ENCODE results near the gene MAP3K5.
"Not testable (repeated sequence)": the region's sequence is repeated elsewhere in the genome, so short reads cannot be mapped to it uniquely, and the experiment has no call there.

The MAP3K5 gene

DNA sequence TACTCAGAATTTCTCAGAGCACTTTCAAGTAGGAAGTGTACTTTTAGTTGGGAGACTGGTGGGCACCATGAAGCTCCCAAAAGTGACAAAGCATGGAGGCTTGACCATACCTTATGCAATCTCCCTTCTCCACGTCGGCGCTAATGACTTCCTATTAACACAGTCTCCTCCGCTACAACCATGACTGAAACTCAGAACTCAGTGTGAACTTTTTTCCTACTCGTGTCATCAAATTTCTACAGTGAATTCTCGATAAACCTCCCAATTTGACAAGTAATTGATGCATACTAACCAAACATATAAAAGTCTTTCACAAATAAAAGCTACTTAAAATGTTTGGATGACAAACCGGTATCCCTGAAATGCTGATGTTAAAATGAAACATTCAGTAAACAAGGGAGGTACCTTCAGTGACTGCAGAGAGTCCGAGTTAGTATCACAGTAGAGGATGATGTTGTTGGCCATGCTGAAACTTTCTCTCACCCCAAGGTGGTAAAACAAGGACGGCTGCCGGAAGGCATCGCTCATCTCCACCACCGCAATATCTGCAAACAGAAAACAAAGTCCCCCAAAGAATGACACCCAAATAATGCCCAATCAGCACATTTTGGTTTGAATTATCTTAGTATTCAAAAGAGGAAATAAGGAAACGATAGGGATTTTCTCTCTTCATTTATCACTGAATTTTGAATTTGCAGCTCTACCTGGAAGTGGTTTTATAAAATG, 72.1 kb downstream of the MAP3K5 start:
- no peak for DNase-seq

DNA sequence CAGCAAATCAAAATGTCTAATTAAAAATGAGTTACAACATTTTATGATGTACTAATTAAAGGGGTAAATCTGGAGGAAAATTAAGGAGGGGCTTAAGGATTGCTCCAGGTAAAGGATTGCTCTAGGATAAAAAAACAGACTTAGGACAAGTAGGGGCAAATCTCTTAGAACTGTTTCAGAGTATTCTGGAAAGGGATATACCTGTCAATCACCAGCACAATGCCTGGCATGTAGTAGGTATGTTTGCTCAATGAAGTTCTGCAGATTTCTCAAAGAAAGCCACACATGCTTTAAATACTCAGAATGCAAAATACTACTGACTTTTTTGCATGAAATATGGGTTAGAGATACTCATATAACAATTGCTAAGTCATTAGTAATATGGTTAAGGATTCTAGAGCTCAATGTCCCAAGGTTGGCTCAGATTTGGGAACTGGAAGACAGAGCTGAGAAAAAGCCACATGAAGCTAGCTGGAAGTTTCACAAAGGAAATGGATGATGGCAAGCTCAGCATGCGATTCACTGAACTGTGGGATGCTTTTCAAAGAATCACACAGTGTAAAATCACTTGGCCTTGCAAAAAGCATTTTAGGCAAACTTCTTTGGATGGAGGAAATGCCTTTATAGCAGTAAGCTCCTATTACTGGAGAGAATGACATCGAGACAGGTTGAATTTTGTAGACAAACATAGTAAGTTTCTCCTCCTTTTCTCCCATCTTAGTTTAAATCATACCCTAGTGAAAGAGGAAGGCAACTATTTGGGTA, 72.8 kb downstream of the MAP3K5 start:
- DNase-seq = no peak

DNA sequence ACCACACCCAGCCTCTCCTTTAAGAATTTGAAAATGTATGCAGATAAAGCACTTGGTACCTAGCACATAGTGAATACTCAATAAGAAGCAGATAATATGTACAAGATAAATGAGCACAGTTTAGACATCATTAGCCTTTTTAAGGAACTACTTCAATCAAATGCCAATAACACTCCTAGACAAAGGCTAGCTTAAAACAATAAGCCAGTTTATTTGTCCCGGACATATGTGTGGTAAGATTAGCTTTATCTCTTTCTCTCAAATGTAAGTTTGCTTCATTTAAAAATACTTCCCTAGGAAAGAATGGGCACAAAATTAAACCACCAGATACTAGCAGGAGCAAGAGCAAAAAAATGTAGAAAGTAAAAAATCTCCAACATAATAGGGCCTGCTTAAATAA, 73.8 kb downstream of the MAP3K5 start:
- DNase-seq = no peak

DNA sequence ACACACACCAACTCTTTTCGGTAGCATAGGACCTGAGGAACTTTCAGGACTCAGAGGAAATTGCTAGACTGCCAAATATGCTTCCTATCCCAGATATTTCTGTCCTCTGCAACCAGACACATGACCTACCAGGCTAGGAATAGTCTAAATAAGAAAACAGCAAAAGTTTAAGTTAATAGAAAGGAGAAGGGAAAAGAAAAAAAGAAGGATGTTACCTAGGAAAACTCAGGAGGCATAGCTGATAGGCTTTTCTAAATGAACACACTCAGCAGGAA, 74.6 kb downstream of the MAP3K5 start:
- DNase-seq = no peak

DNA sequence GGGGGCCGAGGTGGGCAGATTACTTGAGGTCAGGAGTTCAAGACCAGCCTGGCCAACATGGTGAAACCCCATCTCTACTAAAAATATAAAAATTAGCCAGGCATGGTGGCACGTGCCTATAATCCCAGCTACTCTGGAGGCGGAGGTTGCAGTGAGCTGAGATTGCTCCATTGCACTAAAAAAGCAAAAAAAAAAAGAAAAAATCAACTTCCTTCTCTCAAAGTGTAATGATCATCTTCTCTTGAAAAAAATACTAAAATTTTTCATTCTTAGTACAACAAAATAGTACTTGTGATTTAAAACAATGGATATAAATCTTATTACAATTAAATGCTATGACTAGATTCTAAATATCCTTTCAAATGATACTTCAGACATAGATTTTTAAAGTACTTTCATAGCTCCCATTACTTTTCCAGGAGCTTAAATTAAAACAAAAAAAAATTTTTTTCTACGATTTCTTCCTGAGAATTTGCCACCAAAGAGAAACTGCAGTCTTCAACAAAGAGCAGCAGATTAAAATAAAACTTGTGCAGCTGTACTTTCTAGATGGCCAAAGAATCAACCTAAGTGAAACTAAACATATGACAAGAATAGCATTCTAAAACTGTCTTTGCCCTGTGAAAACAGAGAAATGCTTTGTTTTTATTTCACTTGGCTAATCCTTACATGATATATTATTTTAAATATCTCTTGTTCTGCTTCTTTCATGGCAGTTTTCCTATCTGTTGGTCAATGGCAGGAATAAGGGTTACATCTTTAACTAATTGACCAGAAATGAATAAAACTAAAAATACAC, 75.2 kb downstream of the MAP3K5 start:
- no peak for DNase-seq

DNA sequence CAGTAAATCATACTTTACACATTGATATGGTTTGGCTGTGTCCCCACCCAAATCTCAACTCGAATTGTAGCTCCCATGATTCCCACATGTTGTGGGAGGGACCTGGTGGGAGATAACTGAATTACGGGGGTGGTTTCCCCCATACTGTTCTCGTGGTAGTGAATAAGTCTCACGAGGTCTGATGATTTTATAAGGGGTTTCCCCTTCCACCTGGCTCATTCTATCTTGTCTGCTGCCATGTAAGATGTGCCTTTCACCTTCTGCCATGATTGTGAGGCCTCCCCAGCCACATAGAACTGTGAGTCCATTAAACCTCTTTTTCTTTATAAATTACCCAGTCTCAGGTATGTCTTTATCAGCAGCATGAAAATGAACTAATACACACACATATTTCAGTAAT, 79.6 kb downstream of the MAP3K5 start:
- not testable (repeated sequence) for DNase-seq

DNA sequence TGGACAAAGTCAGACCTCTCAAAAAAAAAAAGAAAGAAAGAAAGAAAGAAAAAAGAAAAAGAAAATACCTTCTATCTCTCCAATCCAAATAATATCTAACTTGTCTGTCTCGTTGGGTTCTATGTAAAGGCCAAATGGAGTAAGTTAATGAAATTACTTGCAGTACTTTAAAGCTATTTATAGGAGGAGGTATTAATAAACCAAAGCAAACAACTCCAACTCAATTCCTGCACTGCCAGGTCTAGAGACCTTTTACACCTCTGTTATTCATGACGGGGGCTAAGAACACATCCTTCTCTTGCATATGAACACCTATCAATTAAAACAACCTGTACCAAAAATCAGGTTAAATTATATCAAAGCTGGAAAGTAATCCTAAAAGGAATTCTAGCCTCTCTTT, 80.6 kb downstream of the MAP3K5 start:
- no peak for DNase-seq

DNA sequence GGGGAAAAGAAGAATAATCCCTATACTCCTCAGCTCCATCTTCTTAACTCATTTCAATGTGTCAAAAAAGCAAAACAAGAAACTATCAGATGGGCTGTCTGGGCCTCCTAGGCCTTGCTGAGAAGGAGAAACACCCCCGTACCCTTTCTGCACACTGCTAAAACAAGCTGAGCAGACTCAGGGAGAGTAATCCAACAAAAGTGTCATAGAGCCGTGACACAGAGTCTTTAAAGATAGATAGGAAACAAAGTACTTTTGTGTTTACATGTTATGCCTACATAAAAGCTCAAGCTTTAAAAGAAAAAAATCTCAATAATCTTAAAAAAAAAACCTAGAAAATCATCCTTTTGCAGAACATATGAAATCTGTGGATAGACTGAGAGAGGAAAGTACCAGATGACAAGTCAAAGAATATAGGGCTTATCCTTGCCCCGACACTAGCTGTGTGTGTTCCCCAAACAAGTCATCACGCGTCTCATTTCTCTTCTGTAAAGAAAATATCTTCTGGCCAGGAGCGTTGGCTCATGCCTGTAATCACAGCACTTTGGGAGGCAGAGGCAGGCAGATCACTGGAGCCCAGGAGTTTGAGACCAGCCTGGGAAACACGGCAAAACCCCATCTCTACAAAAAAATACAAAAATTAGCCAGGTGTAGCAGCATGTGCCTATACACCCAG, 81.3 kb downstream of the MAP3K5 start:
- DNase-seq = no peak

DNA sequence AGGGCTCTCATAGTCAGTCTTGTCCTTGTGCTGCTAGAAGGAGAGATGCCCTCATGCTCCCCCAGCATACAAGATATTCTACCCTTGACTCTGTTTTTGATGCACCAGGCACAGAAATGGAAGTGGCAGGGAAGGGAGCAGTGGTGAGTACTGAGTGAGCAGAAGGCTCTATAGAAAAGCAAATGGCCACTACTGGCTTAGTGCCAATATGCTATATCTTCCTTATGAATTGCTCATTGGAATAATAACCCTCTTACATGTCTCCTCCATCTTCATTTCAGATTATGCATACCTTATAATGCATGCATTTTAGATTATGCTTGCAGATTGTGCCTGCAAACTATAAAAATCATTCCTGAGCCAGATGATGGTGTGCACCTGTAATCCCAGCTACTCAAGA, 82.8 kb downstream of the MAP3K5 start:
- no peak for DNase-seq

DNA sequence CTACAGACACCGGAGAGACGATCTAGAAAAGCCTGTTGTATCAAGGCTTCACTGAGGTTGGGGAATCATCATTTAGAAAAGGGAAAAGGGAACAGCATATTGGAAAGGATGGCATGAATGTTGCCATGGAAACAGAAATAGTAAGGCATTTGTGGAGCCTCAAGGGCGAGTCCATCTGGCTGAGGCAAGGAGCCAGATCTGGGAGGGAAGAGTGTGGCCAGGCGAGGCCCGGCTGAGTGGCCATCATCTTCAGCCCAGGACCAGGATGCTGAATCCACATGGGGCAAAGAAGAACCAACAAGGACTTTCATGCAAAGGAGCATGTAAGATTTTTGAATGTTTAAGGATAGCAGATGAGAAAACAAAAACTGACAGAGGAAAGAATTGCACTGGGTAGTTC, 85.8 kb downstream of the MAP3K5 start:
- no peak for DNase-seq

DNA sequence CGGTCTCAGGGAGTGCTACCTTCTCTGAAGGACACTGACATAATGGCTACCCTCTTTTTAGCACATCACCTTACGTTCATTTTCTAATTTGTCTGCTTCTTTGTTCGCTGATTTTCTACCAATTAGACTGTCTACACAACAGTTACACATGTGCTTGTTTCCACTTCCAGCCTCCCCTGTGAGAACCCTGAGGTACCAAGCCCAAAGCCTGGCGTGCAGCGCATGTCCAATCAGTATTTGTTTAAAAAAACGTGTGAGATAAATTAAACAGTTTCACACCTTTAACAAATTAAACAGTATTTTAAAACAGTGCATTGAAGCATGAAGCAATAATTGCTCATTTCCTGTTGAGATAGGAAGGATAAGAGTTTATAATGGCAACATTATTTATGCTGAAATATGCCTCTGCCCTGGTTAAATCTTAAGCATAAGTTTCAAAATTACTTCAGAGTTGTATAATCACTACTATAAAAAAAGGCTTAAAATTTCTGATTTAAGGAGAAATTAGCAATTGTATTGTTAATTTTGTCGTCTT, 88.9 kb downstream of the MAP3K5 start:
- DNase-seq = no peak

DNA sequence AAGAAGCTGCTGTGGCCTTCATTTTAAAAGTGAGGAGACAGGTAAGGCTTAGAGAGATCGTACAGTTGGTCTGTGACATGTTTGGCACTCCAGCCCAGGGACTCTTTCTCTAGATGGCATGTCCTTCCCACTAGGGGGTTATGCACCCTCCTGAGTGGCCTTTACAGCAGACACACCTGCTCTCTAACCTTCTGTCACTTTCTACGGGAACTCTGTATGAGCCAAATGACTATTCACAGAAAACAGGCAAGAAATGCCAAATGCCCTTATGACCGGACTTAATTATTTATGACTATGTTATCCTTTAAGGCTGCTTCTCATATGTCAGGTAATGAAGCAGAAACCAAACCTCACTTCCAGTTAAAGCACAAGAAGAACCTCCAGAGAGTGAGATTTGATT, 91.2 kb downstream of the MAP3K5 start:
- no peak for DNase-seq

DNA sequence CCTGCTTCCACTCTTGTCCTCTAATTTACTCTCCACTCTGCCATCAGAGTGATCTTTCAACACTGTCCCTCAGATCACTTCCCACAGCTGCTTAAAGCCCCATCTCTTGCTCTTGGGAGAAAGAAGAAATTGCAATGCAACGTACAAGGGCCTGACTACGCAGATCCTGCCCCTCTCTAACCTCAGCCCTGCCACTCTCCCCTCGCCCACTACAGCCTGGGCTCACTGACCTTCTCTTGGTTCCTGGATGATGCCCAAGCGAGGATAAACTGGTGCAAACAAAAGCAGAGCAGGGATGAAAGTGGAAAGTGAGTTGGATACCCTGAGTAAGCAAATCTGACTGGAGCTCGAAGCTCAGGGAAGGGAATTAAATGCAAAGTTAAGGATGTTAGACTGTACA, 92.9 kb downstream of the MAP3K5 start:
- no peak for DNase-seq

DNA sequence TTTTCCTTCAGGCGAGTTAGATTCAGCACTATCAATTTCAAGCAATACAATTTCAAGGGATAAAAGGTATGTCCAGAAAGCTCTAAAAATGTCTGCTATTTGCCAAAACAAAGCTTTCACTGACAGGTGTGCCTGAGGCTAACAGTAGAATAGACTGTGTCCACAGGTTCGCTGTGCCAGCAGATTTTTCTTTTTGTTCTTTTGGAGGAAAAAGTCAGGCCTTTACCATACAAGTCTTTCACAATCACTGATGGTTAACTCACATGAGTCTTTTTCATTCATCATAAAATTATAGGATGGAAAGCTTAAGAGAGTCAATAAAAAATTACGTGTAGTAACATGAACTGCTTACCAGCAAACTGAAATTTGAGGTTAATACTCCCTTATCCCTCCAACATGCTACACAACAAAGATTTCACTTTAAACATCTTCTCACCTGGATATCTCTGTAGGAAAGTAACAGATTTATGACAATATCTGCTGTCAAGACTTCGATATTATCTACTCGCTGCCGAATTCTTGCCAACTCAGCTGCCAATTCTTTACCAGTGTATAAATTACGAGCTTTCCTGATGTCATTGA, 95.4 kb downstream of the MAP3K5 start:
- DNase-seq = no peak

DNA sequence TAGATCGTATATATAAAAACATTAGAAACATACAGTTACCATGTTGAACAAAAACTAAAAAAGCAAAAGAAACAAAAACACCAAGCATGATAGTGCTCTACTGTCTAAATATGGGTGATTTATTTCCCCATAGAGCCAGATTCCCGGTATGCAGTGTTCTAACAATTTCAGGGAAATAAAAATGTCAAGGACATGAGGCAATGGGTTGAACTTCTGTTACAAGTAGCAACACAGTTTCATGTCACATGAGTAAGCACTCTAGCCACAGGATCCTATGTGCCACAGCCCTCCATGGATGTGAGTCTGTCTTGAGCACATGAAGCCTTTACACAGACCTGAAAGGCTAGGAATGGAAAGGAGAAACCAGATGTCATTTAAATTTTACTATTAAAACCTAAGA, 96.0 kb downstream of the MAP3K5 start:
- no peak for DNase-seq

DNA sequence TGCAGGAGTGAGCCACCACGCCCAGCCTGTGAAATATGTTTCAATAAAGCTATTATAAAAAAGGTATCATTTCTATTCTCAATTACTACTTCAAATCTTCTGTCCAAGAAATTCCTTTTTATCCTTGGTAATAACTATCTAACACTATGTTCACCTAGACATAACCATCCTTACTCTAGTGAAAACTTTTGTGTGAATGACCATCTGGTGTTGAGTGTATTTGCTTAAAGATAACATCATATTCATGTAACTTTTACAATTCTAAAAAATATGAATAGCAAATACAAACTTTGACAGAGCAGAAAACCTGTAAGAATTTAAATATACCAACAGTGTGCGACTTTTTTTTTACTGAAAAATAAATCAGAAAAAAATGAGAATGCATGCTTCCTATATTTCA, 96.9 kb downstream of the MAP3K5 start:
- no peak for DNase-seq

DNA sequence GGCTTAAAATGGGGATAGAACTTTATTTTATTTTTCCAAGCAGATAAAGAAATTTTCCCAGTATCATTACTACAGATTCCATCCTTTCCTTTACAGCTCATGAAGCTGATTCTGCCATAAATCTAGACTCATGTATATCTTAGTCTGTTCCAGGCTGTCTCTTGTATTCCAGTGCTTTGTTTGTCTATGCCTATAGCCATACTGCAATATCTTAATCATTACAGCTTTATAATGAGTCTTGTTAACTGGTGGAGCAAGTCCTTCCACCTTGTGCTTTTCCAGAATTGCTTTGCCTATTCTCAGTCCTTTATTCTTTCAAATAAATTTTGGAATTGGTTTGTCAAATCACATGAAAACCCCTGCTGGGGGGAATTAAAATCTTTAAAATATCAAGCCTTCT, 99.2 kb downstream of the MAP3K5 start:
- DNase-seq = no peak

DNA sequence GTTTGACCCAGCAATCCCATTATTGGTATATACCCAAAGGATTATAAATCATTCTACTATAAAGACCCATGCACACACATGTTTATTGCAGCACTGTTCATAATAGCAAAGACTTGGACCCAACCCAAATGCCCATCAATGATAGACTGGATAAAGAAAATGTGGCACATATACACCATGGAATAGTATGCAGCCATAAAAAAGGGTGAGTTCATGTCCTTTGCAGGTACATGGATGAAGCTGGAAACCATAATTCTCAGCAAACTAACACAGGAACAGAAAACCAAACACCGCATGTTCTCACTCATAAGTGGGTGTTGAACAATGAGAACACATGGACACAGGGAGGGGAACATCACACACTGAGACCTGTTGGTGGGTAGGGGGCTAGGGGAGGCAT, 104.4 kb downstream of the MAP3K5 start:
- not testable (repeated sequence) for DNase-seq

DNA sequence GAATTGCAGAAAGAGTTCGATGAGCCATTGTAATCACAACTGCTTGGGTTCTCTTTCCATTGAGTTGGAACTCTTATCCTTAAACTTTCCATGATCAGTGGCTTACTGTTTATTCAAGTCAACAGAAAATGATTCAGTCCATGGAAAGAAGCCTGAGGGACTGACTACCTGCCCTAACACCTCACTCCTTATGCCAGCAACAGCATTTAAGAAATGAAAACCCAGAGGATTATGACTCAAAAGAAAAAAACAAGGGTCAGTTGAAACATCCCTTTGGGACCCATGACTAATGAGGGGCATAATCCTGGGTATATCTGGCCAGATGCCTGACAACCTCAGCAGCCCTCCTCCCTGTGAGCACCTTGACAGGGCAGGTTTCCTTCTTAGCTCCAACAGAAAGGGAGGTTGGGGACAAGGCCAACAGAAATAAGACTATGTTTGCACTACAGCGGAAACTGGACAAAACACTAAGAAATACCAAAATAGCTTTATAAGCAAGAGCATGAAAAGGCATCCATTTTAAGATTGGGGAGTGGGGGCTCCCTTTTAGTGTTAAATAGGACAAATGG, 106.7 kb downstream of the MAP3K5 start:
- no peak for DNase-seq

DNA sequence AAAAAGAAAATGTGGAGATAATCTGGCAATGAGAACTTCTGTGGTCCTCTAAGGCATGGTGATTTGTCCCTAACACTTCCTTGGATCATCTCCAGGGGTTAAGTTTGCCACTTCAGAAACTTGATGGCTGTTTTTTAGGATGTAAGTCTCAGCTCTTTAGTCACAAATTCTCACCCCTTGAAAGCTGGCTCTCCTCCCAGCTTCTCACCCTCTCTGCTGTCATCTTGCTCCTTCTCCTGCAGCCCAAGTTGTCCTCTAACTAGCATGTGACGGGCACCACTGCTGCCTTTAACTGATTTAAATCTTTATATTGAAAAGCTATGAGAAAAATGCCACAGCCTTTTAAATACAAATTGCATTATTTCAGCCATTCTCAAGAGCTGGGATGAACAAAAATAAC, 107.8 kb downstream of the MAP3K5 start:
- DNase-seq = no peak

DNA sequence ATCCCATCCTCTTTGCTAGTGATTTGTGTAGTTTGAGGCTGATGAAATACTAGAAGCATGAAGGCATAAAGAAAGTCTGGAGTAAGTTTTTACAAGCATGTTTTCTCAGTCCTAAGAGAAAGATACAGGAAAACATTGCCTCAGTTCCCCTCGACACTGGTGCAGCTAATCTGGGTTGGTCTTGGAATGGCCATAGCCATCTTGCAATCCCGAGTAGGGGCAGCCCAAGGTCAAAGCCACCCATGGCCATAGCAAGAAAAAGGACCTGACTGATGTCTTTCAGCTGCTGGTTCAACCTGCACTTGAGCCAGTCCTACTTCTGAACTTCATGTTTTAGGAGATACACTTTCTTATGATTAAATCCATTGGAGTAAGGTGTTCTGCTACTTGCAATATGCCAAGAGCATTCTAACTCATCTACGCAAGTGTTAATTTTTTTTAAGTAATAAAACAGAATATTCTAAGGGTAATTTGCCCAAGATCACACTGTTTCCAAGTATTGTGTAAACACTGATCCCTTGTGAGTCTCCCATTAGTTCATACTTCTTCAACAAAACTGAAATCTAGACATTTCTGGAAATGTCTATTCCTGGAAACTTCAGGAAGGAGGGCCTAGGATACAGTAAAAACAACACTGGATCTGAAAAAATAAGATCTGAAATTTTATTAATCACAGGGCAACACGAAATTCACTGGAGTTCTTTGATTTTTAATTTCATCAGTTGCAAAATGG, 108.9 kb downstream of the MAP3K5 start:
- DNase-seq = no peak

DNA sequence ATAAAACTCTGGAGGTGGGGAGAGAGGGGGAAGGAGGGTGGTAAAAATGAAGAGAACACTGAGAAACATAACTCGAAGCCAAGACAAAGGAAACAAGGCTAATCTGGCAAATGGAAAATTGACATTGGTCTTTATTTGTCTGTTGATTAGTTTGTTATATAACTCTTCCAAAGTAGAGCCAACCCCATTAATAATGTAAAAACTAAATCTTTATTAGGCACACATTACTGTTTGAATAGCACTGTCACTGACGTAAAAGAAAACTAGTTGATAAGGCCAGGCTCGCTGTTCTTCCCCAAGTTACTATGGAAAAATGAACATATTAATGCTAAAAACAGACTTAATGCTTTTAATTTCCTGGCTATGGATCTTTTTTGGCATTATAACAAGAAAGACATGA, 110.0 kb downstream of the MAP3K5 start:
- no peak for DNase-seq

All from stimulated activated CD4-positive, alpha-beta T cell treated with anti-CD3 and anti-CD28 coated beads, Interleukin-2, amount 100 ng/mL, for 48 hours (primary cell).